ENCODE measurements around the gene NKD1.

The NKD1 gene

DNA sequence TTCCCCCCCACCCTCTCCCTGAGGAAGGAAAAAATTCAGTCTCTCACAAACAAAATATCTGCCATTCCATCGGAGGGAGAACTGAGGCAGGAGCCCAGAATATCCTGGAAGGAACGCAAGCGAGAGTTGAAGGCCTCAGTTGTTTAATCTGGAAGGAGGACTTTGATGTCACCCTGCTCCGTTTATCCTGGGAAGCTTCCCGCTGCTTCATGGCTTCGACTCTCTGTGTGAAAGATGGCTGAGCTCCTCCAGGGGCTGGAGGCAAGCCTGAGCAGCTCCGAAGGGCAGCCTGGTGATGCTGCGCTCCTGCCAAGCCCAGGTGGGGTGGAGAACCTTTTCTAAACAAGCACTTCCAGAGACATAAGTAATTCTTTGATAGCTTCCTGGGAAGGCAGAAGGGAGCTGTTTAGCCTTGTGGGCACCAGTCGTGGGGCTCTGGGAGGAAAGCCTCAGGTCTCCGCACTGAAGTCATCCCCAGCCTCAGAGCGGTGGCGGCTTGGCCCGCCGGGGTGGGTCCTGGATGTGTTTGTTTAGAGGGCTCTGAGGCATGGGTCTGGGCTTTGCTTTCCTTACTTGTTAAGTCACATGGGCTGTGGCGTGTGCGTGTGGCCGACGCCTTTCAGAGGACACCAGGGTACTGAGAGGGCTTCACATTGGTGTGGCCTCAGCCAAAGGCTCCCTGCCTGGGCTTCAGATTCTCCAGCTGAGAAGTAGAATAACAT is 7.9 kb downstream of the NKD1 start:
- H3K4me1 Mint-ChIP-seq (ENCODE audit: low read depth): peaks cover 6% of the 10 kb centered on the region
- H3K27ac Mint-ChIP-seq: no peak overlapping the region
- no peaks in the 10 kb centered on the region for H3K27me3 Mint-ChIP-seq
- H3K36me3 Mint-ChIP-seq: peaks cover 32% of the 10 kb centered on the region
- no peak overlapping the region for H3K4me3 Mint-ChIP-seq
- peaks cover 6% of the 10 kb centered on the region for H3K9me3 Mint-ChIP-seq (ENCODE audit: low read depth)

DNA sequence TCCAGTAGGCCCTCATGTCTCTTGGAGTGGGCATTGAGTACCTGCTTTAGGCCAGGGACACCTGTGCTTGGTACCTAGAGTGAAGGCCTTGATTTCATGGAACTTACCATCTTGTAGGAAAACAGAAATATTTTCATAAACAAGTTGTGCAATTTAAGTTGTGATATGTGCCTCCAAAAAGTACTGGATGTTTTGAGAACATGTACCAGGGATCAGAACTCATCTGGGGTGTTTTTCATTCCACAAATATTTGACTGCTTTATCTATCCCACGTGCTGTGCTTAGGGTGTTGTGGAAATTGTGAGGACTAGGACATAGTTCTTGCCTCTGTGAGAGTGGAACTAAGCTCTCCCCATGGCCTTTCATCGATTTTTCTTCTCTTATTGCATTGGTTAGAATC is 8.8 kb downstream of the NKD1 start:
- H3K4me3 Mint-ChIP-seq: no peak overlapping the region
- H3K27me3 Mint-ChIP-seq: no peaks in the 10 kb centered on the region
- peaks cover 6% of the 10 kb centered on the region for H3K4me1 Mint-ChIP-seq (ENCODE audit: low read depth)
- H3K36me3 Mint-ChIP-seq: peaks cover 39% of the 10 kb centered on the region
- no peak overlapping the region for H3K27ac Mint-ChIP-seq
- peaks cover 6% of the 10 kb centered on the region for H3K9me3 Mint-ChIP-seq (ENCODE audit: low read depth)

DNA sequence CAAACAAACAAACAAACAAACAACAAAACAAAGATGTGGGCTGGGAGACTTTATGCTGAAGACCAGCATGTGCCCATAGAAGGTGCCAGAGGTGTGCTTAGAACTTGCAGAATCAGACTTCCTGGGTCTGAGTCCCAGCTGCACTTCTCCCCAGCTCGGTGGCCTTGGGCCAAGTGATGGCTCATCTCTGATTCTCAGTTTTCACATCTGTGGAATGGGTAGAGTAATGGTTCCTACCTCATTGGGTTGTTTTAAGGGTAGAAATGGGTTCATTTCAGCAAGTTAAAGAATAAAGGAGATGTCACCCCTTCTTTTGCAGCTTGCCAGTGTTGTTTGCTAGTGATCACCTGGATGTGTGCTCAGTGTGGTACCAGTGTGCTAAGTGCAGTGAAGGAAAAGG is 10.7 kb downstream of the NKD1 start:
- Mint-ChIP-seq H3K36me3 (peaks cover 36% of the 10 kb centered on the region), H3K4me1 (ENCODE audit: low read depth) (peaks cover 5% of the 10 kb centered on the region), H3K9me3 (ENCODE audit: low read depth) (peaks cover 6% of the 10 kb centered on the region), H3K4me3 (no peak overlapping the region), H3K27me3 (no peaks in the 10 kb centered on the region), H3K27ac (no peak overlapping the region)

DNA sequence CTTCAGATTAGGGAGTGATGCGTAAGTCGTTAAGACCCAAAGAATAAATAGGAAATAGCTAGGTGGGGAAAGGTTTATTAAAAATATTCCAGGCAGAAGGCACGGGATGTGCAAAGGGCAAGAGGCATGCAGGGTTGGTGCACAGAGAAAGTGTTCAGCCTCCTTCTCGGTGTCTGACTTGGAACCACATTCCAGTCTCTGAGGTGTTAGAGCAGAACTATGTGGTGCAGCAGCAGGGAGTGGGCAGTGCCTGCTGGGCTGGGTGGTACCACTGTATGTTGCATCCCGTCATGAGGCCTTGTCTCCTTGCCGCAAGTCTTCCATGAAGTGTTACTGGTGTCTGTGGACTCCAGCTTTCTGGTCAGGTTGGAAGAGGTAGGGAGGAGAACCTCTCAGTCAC is 11.1 kb downstream of the NKD1 start:
- no peaks in the 10 kb centered on the region for H3K27me3 Mint-ChIP-seq
- H3K4me3 Mint-ChIP-seq: no peak overlapping the region
- H3K9me3 Mint-ChIP-seq (ENCODE audit: low read depth): peaks cover 6% of the 10 kb centered on the region
- peaks cover 33% of the 10 kb centered on the region for H3K36me3 Mint-ChIP-seq
- no peak overlapping the region for H3K27ac Mint-ChIP-seq
- peaks cover 10% of the 10 kb centered on the region for H3K4me1 Mint-ChIP-seq (ENCODE audit: low read depth)

DNA sequence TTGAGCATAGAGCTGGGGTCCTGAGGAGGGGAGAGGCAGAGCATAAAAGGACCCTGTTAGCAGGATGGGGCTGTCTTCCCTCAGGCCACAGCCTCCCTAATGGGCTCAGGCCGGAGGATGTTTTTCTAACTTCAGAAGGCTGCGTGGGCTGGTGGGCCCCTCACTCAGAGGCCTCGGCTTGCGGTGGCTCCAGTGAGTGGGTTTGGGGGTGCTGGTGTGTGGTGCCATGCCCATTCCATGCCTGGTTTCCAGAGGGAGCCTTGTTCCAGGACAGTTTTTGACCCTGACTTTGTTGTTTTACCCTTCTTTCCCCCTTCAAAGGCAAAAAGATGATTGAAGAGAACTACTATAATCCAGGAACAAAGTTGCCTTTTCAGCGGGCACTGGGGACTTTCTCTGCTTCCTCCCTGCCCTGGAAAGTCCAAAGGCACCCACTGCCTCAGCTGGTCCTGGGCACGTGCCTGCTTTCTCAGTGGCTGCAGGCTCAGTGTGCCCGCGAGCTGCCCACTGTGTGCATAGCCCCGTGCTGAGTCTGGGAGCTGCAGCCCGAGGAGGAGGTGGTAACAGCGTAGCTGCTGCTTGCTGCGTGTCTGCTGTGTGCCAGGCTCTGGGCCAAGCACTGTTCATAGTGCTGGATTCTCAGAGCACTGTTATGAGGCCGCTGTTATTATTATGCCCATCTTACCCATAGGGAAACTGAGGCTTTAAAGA is 11.8 kb downstream of the NKD1 start:
- Mint-ChIP-seq H3K4me1 (ENCODE audit: low read depth) (peaks cover 16% of the 10 kb centered on the region), H3K27me3 (no peaks in the 10 kb centered on the region), H3K27ac (no peak overlapping the region), H3K4me3 (no peak overlapping the region), H3K9me3 (ENCODE audit: low read depth) (peaks cover 6% of the 10 kb centered on the region), H3K36me3 (peaks cover 33% of the 10 kb centered on the region)

DNA sequence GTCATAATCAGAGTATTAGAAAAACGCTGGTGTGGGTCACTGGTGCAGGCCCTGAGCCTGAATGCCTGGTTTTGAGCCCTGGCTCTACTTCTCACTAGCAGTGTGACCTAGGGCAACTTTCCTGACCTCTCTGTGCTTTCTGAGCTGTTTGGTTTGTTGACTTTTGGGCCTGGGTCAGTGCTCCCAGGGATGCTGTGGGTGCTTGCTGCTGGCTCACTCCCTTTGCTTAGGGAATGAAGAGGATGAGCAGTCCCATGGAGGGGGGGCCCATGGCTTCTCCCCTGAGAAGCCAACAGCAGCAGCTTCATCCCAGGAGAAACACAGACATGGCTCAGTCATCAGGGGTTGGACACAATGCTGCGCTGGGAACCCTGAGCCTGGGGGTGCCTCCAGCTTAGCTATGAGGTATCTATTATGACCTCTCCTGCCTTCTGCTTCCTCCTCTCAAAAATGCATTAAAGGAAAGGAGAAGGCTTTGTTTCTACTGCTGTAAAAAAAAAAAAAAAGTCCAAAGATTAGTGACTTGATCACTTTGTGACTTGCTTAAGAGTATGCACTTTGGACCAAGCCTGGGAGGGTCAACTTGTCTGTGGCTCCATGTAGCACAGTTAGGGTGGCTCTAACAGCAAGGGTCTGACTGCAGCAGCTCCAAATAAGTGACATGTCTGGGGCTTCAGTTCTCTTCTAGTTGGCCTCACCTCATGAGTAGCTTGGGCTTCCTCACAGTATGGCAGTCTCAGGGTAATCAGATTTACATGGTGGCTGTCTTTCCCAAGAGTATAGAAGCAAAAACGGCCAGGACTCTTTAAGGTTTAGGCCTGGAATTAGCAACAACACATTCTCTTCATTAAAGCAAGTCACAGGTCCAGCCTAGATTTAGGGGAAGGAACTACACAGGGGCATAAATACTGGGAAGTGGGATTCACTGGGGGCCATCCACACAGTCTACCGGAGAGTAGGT is 13.0 kb downstream of the NKD1 start:
- Mint-ChIP-seq H3K27ac (no peak overlapping the region), H3K9me3 (ENCODE audit: low read depth) (peaks cover 6% of the 10 kb centered on the region), H3K4me3 (no peak overlapping the region), H3K4me1 (ENCODE audit: low read depth) (peaks cover 20% of the 10 kb centered on the region), H3K27me3 (no peaks in the 10 kb centered on the region), H3K36me3 (peaks cover 29% of the 10 kb centered on the region)

DNA sequence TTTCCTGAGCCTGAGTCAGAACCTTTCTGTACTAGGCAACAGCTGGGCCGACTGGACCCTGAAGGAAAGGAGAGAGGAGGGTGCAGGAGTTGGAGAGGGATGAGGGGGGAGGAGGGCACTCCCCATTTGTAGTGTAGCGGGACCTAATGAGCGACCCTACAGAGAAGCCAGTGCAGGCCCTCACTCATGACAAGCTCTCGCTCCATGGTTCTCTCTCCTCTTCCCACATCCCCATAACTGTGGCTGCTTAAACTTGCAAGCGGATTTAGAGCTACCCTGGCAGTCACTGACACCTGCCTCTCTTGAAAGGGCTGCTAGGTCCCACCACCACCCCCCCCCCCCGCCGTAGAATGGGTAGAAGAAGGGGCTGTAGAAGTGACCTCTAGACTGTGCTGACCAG is 14.5 kb downstream of the NKD1 start:
- H3K9me3 Mint-ChIP-seq (ENCODE audit: low read depth): no peaks in the 10 kb centered on the region
- no peaks in the 10 kb centered on the region for H3K27me3 Mint-ChIP-seq
- H3K36me3 Mint-ChIP-seq: peaks cover 18% of the 10 kb centered on the region
- no peak overlapping the region for H3K27ac Mint-ChIP-seq
- peaks cover 20% of the 10 kb centered on the region for H3K4me1 Mint-ChIP-seq (ENCODE audit: low read depth)
- H3K4me3 Mint-ChIP-seq: no peak overlapping the region

DNA sequence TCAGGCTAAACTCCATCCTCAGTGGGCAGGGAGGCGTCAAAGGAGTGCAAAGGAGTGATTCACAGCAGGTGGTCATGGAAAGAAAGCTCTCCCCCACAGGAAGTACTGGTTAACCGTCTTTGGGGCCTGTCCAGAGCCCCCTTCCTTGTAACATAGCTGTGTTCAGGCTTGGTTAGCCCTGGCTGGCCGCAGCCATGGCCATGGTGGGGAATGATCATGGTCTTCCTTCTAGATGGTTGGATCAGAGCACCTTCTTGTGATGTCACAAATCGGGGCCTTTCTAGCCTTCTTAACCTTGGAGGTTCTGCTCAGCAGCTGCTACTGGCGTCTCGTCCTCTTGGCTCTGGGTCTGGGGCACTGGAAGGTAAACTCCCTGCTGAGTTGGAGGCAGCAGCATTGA is 15.8 kb downstream of the NKD1 start:
- Mint-ChIP-seq H3K9me3 (ENCODE audit: low read depth) (no peaks in the 10 kb centered on the region), H3K27me3 (no peaks in the 10 kb centered on the region), H3K27ac (no peak overlapping the region), H3K4me1 (ENCODE audit: low read depth) (peaks cover 17% of the 10 kb centered on the region), H3K36me3 (peaks cover 12% of the 10 kb centered on the region), H3K4me3 (no peak overlapping the region)

DNA sequence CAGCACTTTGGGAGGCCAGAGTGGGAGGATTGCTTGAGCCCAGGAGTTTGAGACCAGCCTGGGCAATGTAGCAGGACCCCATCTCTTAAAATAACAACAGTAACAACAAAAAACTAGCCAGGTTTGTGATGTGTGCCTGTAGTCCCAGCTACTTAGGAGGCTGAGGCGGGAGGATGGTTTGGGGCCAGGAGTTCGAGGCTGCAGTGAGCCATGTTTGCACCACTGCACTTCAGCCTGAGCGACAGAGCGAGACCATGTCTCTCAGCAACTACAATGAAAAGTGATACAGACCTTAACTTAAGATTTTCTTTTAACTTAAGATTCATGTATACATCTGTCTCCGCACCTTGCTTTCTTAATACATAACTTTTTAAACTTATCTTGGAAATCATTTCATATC is 17.2 kb downstream of the NKD1 start:
- Mint-ChIP-seq H3K36me3 (peaks cover 10% of the 10 kb centered on the region), H3K4me3 (no peak overlapping the region), H3K27me3 (no peaks in the 10 kb centered on the region), H3K27ac (no peak overlapping the region), H3K9me3 (ENCODE audit: low read depth) (no peaks in the 10 kb centered on the region), H3K4me1 (ENCODE audit: low read depth) (peaks cover 15% of the 10 kb centered on the region)

DNA sequence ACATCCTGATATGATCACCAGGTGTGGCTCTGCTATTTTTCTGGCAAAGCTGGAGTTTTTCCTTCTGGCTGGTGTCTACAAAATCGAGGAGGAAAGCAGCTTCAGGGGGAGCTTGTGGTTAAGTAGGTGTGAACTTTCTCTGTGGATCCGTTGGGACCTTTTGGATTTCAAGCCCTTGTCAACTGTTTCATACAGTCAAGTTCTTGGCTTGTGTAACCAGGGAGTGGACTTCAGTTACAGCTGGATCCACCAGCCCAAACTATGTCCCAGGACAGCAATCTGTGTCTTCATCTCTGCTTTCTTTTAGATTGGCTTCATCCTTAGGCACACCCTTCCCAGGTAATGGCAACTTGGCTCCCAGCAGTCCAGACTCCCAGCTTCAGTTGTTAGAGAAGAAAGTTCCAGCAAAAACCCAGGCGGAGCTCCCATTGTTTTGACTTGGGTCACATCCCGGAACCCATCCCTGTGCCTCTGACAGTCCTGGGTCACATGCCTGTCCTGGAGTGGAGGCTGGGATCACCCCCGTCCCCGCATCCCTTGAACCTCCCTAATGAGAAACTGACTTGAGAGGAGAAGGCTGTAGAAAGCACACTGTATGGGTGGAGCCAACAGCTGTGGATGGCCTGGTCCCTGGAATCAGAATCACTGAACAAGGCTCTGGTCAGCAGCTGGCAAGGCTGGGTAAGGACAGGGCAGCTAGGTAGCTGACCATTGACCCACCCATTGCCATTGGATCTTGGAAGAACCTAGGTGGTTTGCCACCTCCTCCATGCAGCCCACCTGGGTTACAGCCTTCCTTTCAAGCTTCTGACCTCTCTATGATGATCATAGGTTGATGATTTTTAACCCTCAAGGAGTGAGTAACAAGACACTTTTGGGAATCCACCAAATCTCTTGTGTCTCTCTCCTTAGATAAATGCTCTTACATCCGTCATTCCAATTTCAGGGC is 18.1 kb downstream of the NKD1 start:
- Mint-ChIP-seq H3K27me3 (no peaks in the 10 kb centered on the region), H3K27ac (no peak overlapping the region), H3K4me3 (no peak overlapping the region), H3K36me3 (peaks cover 6% of the 10 kb centered on the region), H3K4me1 (ENCODE audit: low read depth) (peaks cover 15% of the 10 kb centered on the region), H3K9me3 (ENCODE audit: low read depth) (no peaks in the 10 kb centered on the region)

DNA sequence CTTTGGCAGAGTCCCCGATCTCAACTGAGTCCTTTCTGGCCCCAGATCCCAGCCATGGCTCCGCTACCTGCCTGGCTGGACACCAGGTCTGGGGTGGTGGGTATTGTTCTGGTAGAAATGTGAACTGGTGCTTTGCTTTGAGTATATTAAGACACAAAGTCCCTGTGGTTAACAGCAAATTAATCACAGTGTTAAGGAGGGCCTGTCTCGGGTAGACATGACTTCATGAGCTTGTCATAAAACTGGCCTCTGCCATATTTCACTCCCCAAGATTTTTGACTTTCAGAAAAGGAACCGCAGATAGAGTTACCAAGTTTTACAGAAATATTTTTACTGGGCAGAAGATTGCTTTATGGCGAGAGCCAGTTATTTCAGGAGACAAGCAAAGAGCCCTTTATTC is 19.5 kb downstream of the NKD1 start:
- Mint-ChIP-seq H3K27ac (no peak overlapping the region), H3K4me3 (no peak overlapping the region), H3K4me1 (ENCODE audit: low read depth) (peaks cover 17% of the 10 kb centered on the region), H3K27me3 (no peaks in the 10 kb centered on the region), H3K9me3 (ENCODE audit: low read depth) (no peaks in the 10 kb centered on the region), H3K36me3 (no peaks in the 10 kb centered on the region)

DNA sequence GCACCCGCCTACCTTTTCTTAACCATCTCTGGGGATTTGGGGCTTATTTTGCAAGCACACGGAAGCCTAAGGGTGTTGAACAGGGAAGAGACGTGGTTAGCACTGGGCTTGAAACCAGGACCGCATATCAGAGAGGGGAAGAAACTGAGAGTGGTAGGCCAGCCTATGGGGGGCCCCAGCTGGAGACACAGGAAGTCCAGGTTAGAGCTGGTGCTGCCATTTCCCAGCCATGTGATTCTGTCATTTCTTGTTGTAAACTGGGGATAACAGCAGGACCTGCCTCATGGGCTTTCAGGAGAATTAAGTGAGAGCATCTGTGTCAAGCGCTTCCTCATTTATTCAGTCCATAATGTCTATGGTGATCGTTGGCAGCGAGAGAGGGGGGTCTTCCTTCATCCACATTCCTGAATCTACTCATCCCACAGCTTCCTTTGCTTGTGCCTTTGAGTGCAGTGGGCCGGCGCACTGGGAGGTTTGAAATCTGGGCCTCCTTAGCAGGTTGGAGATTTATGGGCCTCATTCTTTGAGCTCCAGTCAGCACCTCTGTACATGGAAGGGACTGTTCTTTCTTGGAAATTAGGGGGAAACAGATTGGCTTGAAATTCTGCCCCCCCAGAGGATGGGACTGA is 20.1 kb downstream of the NKD1 start:
- no peaks in the 10 kb centered on the region for H3K36me3 Mint-ChIP-seq
- H3K27me3 Mint-ChIP-seq: no peaks in the 10 kb centered on the region
- no peak overlapping the region for H3K4me3 Mint-ChIP-seq
- no peak overlapping the region for H3K27ac Mint-ChIP-seq
- no peaks in the 10 kb centered on the region for H3K9me3 Mint-ChIP-seq (ENCODE audit: low read depth)
- H3K4me1 Mint-ChIP-seq (ENCODE audit: low read depth): peaks cover 17% of the 10 kb centered on the region

DNA sequence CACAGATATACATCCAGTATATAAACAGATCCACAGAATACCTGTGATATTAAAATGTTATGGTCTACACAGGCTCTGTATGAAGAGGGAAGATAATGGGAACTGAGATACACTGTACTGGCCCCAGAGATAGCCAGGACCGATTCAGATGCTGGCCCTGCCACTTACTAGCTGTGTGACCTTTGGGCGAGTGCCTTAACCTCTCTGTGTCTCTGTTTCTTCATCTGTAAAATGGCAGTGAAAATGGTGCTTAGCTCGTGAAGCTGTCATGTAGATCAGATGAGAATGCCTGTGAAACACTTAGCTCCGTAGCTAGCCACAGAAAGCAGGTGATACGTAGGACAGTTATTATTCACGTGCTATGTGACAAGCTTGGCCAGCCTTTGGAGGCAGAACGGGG is 22.2 kb downstream of the NKD1 start:
- H3K4me1 Mint-ChIP-seq (ENCODE audit: low read depth): peaks cover 6% of the 10 kb centered on the region
- H3K9me3 Mint-ChIP-seq (ENCODE audit: low read depth): no peaks in the 10 kb centered on the region
- H3K27ac Mint-ChIP-seq: no peak overlapping the region
- H3K4me3 Mint-ChIP-seq: no peak overlapping the region
- no peaks in the 10 kb centered on the region for H3K27me3 Mint-ChIP-seq
- H3K36me3 Mint-ChIP-seq: no peaks in the 10 kb centered on the region
